GM18861 (cell line): ENCODE data around the gene STARD3NL.
A peak's percentile ranks its signal among the peaks of the same experiment; 100 is the strongest.
"Not testable (repeated sequence)": the region's sequence is repeated elsewhere in the genome, so short reads cannot be mapped to it uniquely, and the experiment has no call there.

Source experiments
- ATAC-seq: cut with Tn5 transposase; IDR thresholded peaks from one replicate; pipeline ENCODE4 v1.9.1; 2021; ENCODE audit not compliant: unreplicated experiment

STARD3NL gene, protein sequence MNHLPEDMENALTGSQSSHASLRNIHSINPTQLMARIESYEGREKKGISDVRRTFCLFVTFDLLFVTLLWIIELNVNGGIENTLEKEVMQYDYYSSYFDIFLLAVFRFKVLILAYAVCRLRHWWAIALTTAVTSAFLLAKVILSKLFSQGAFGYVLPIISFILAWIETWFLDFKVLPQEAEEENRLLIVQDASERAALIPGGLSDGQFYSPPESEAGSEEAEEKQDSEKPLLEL

GRCh38 chr7:38178004-38178694 lies at the start of gene STARD3NL:
TSS of gene STARD3NL (plus strand) at chr7:38178245. CDS start at chr7:38207505, 29,260 bp downstream.
- ATAC-seq, result peak; percentile 98

- no peak for ATAC-seq
Measured at GRCh38 chr7:38129162-38129561, 48.9 kb upstream of the STARD3NL start.

- no peak for ATAC-seq
Measured at GRCh38 chr7:38129579-38129978, 48.5 kb upstream of the STARD3NL start.

DNA sequence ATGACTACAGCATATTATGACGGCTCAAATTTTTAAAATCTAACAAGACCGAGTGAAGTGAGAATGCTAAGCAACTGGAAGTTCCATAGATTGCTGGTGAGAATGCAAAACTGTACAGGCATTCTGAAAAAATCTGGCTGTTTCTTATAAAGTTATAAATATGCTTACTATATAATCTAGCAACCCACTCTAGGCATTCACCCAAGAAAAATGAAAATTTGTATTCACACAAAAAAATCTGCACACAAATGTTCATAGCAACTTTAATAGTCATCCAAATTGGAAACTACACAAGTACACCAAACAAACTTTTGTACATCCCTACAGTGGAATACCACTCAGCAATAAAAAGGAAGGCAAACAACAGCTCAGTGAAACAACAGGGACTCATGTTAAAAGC lies 39.9 kb upstream of the STARD3NL start:
- ATAC-seq, result no peak

- ATAC-seq, result no peak
Measured at GRCh38 chr7:38141187-38141586, 36.9 kb upstream of the STARD3NL start.

DNA sequence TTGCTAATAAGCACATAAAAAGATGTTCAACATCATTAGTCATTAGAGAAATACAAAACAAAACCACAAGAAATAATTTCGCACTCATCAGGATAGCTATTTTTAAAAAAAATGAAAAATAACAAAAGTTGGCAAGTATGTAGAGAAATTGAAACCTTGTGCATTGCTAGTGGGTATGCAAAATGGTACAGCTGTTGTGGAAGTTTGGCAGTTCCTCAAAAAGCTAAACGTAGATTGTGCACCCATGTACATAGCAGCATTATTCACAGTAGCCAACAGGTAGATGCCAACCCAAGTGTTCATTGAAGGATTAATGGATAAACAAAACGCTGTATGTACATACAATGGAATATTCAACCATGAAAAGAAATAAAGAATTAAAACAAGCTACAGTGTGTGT lies 35.3 kb upstream of the STARD3NL start:
- ATAC-seq, result peak; percentile 85

DNA sequence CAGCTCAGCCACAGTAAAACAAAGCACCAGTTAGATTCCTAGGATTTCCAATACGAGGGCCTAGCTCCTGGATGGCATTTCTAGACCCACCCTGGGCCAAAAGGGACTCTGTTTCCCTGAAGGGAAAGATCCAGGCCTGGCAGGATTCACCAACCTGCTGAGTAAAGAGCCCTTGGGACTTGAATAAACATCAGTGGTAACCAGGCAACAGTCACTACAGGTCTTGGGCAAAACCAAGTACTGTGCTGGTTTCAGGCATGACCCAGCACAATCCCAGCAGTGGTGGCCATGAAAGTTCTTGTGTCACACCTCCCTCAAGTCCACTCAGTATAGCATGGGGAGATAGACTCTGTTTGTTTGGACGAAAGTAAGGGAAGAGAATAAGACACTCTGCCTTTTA lies 31.0 kb upstream of the STARD3NL start:
- no peak for ATAC-seq

GRCh38 chr7:38151556-38151955 lies 26.5 kb upstream of the STARD3NL start:
- no peak for ATAC-seq

- ATAC-seq, result no peak
Measured at GRCh38 chr7:38153515-38153914, 24.5 kb upstream of the STARD3NL start.

- no peak for ATAC-seq
Measured at GRCh38 chr7:38154278-38154677, 23.8 kb upstream of the STARD3NL start.

DNA sequence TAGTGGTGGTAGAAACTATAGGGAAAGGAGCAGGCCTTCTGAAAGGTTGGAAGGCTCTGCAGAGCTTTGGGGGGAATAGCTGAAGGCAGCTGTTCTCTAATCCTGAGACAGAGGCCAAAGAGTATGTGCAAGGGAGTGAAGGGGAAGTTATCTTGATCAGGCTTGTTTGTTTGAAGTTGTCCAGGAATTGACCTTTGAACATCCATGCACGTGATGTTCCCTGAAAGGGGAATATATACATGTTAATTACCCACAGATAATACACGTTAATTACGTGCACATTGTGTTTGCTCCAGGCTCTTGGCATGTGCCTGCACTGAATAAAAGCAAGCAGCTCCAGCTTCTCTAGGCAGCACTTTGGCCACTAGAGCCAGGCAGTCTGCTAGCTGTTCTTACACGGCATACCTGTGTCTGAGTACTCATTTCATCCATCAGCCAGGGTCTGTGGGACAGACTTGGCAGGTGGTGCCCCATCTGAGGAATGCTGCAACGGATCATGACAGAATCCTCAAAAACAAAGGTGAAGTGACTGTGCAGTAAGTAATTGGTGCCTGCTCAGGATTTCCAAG lies 18.0 kb upstream of the STARD3NL start:
- ATAC-seq, result no peak

- ATAC-seq, result no peak
Measured at GRCh38 chr7:38162036-38162435, 16.0 kb upstream of the STARD3NL start.

DNA sequence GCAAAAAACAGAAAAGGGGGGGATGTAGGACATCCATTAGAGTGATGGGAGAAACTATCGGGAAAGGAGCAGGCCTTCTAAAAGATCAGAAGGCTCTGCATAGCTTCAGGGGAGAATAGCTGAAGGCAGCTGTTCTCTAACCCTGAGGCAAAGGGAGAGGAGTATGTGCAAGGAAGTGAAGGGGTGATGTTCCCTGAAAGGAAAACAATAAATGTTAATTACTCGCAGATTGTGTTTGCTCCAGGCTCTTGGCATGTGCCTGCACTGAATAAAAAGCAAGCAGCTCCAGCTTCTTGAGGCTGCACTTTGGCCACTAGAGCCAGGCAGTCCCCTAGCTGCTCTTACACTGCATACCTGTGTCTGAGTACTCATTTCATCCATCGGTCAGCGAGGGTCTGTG lies 14.4 kb upstream of the STARD3NL start:
- ATAC-seq, result no peak

GRCh38 chr7:38168890-38169570 lies 9.0 kb upstream of the STARD3NL start:
- ATAC-seq, result no peak

DNA sequence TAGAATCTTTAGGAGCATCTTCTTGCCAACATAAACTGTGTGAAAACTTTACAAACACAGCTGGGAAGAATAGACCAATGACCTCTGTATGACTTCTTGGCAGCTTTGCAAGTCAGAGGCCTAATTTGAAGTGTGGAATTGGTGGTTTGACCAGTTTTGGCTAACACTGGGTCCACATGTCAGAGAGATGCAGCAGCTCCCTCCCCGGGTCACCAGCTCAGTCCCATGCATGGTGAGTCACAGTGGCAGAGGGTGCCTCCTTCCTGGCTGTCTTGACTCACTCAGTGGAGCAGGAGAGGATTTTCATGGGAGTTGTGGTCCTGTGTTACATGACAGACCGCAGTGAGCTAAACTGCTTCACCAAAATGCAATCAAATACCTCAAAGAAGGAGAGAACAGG lies 8.2 kb upstream of the STARD3NL start:
- ATAC-seq, result peak; percentile 57

DNA sequence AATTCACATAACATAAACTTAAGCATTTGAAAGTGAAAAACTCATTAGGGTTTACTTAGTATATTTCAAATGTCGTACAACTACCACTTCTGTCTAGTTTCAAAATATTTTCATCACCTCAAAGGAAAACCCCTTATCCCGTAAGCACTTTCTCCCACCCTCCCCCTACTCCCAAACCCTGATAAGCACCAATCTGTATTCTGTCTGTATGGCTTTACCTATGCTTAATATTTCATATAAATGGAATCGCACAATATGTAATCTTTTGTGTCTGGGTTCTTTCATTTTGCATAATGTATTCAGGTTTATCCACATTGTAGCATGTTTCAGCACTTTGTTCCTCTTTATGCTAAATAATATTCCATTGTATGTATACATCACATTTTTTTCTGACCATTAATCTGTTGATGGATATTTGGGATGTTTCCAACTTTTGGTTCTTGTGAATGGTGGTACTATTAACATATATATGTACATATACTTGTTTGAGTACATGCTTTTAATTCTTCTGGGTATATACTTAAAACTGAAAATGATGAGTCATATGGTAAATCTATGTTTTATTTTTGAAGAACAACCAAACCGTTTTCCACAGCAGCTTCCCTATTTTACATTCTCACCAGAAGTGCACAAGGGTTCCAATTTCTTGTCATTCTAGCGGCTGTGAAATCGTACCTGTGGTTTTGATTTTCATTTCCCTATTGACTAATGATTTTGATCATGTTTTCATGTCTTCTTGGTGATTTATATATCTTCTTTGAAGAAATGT lies 6.2 kb upstream of the STARD3NL start:
- peak; percentile 63 for ATAC-seq

- not testable (repeated sequence) for ATAC-seq
Measured at GRCh38 chr7:38175547-38175946, 2.5 kb upstream of the STARD3NL start.

DNA sequence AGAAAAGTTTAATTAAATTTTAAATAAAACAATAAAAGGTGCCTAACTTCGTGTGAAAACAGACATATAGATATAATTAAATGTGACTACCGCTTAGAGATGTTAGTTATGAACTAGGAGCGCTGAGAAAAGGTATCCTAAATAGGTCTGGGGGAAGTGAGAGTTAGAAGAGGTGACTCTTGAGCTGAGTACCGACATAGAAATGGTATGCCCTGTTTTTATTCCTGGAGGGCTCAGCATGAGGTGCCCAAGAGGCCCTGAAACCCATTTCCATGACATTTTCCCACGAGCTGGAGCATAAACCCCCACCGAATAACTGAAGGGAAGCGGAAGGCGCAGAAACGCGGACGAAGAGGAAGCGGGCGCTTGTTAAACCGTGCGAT lies 433 bp upstream of the STARD3NL start:
- ATAC-seq, result no peak

DNA sequence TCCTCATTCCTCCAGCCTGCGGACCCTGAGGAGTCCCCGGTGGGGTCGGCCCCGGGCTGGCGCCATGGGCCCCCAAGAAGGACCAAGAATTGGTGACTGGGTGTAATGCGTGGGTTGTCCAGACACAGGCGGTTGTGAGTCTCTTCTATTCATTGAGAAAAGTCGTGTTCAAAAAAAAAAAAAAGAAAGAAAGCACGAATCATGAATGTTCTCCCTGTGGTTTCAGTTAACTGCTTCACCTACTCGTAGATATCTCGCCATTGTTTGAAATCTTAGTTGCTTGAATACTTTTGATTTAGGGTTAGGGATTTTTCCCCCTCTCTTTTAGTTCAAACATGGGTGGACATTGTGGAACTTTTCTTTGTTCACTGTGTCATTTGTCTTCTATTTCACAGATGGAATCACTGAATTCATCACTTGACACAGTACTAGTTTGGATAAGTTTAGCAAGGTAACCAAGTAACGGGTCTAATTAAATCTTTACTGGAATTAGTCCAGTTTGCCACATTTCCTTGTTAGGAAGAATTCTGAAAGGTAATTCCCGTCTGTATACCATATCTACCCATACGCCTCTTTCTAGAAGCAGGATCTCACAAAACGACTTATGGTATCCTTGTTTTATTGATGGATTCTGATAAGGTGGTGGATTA lies 775 bp downstream of the STARD3NL start:
- peak; percentile 19 for ATAC-seq

- ATAC-seq, result no peak
Measured at GRCh38 chr7:38179776-38180226, 1.8 kb downstream of the STARD3NL start.

DNA sequence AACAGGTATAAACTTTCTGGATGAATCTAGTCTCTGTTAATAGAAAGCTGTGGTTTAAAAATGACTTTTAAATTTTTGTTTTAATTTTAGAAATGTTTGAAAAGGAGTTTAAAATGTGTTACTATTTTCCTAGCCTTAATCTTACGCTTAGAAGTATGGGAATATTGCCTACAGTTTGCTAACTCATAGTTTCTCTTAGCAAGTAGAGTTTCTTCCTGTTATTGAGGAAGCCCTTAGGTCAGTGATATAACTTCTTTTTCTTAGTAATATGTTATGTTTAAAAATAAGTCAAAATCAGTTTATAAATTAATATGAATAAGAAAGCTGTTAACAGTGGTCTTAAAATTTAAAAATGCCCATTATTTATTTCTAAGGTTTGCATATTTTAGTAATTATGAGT lies 3.1 kb downstream of the STARD3NL start:
- ATAC-seq, result no peak
